B cell (primary cell): ENCODE results near the gene RNASEH1. TPM values are rescaled to one million over a fixed set of nuclear protein-coding genes. Genes with fewer than 3 reads are reported as not detected.

Experiments used
- ATAC-seq: fragments of 200-7000 bp; cut with Tn5 transposase; one replicate; pipeline ENCODE4 v1.10.0; 2021; ENCODE audit warnings: low read depth, mild to moderate bottlenecking, moderate number of reproducible peaks, moderate library complexity
- CTCF ChIA-PET: fragments of 350-600 bp; sonication (Branson Sonifier 250); formaldehyde crosslinking; loops from one replicate; lab custom pipeline; 2021; ENCODE audit warnings: antibody characterized with exemption, inconsistent platforms; lab: Charles Lee
- POLR2A ChIA-PET: fragments of 350-600 bp; sonication (Branson Sonifier 250); formaldehyde crosslinking; loops from one replicate; lab custom pipeline; 2021; ENCODE audit warnings: antibody characterized with exemption; lab: Charles Lee
- DNase-seq: peaks from one replicate; pipeline ENCODE4 v3.0.0; 2013
- H2AFZ ChIP-seq: 2 replicates; pipeline ENCODE4 v1.6.1; 2012; ENCODE audit warnings: mild to moderate bottlenecking, low read depth, low read length; ENCODE audit not compliant: insufficient read depth, poor library complexity, severe bottlenecking
- H3K27ac ChIP-seq, 2 donors: 1 replicate in 1 of 2; 2 replicates in 1 of 2; pipeline ENCODE4 v1.5.1; 2012 to 2013; ENCODE audit warnings: low read length in 2 of 2, mild to moderate bottlenecking in 2 of 2, moderate library complexity in 1 of 2
- H3K27me3 ChIP-seq, 4 experiments: fragments of 200-600 bp in 1 of 4; sonication (generic) in 1 of 4; replicated peaks in 1 of 4; 1 replicate in 2 of 4; 2 replicates in 2 of 4; pipeline versions ENCODE4 v1.6.1 to v1.7.0; 2013 to 2016; ENCODE audit warnings: low read length in 3 of 4, mild to moderate bottlenecking in 2 of 4, mixed read lengths in 1 of 4, moderate library complexity in 1 of 4; ENCODE audit not compliant: insufficient read depth in 4 of 4, control insufficient read depth in 3 of 4; ENCODE audit errors: control extremely low read depth in 1 of 4
- H3K36me3 ChIP-seq, 2 experiments: replicated peaks in 1 of 2; 1 replicate in 1 of 2; 2 replicates in 1 of 2; pipeline versions ENCODE4 v1.6.1 to v1.7.1; 2013; ENCODE audit warnings: low read length in 1 of 2; ENCODE audit not compliant: insufficient read depth in 2 of 2, control insufficient read depth in 1 of 2; ENCODE audit errors: control extremely low read depth in 1 of 2, extremely low read depth in 1 of 2
- H3K4me1 ChIP-seq, 2 donors: fragments of 200-600 bp in 1 of 2; sonication (generic) in 1 of 2; 1 replicate in 1 of 2; 2 replicates in 1 of 2; pipeline versions ENCODE4 v1.5.1 to v1.6.1; 2013 to 2017; ENCODE audit warnings: low read length in 2 of 2; ENCODE audit not compliant: control insufficient read depth in 2 of 2, insufficient read depth in 2 of 2
- H3K4me2 ChIP-seq: replicated peaks from 2 replicates; pipeline ENCODE3; 2012; ENCODE audit warnings: mild to moderate bottlenecking, low read depth, low read length; ENCODE audit not compliant: poor library complexity, severe bottlenecking
- H3K4me3 ChIP-seq, 5 experiments: fragments of 200-600 bp in 1 of 5; sonication (generic) in 1 of 5; 1 replicate in 3 of 5; 2 replicates in 2 of 5; pipeline versions ENCODE4 v1.5.1 to v1.7.0; 2011 to 2016; ENCODE audit warnings: low read length in 4 of 5, mild to moderate bottlenecking in 4 of 5, low read depth in 2 of 5, control low read depth in 1 of 5, moderate library complexity in 1 of 5; ENCODE audit not compliant: insufficient read depth in 1 of 5; ENCODE audit errors: control extremely low read depth in 1 of 5, extremely low read depth in 1 of 5
- H3K79me2 ChIP-seq: fragments of 200-600 bp; sonication (generic); one replicate; pipeline ENCODE4 v1.6.0; 2016; ENCODE audit warnings: low read length; ENCODE audit not compliant: control insufficient read depth, insufficient read depth
- H3K9ac ChIP-seq: fragments of 200-600 bp; sonication (generic); 2 replicates; pipeline ENCODE4 v1.6.1; 2017; ENCODE audit warnings: mild to moderate bottlenecking, low read length, moderate library complexity
- H3K9me3 ChIP-seq, 3 donors: one replicate each; pipeline versions ENCODE4 v1.6.1 to v1.7.1; 2013; ENCODE audit warnings: low read length in 2 of 3; ENCODE audit not compliant: control insufficient read depth in 2 of 3, insufficient read depth in 1 of 3; ENCODE audit errors: control extremely low read depth in 1 of 3
- H4K20me1 ChIP-seq: 2 replicates; pipeline ENCODE4 v1.6.0; 2012; ENCODE audit warnings: mild to moderate bottlenecking, low read length; ENCODE audit not compliant: insufficient read depth, control insufficient read depth, poor library complexity, severe bottlenecking
- H3K27ac Mint-ChIP-seq: one replicate; pipeline ENCODE4 v1.8.0; 2021; ENCODE audit warnings: mixed read lengths
- H3K27me3 Mint-ChIP-seq: one replicate; pipeline ENCODE4 v1.8.0; 2021; ENCODE audit warnings: mixed read lengths
- H3K4me1 Mint-ChIP-seq: one replicate; pipeline ENCODE4 v1.8.0; 2021; ENCODE audit warnings: mixed read lengths
- H3K4me3 Mint-ChIP-seq: one replicate; pipeline ENCODE4 v1.8.0; 2021; ENCODE audit warnings: mixed read lengths
- H3K9me3 Mint-ChIP-seq: one replicate; pipeline ENCODE4 v1.8.0; 2022; ENCODE audit warnings: mixed read lengths; ENCODE audit not compliant: insufficient read depth
- CTCF ChIP-seq: fragments of 200-600 bp; IDR thresholded peaks from one replicate; pipeline ENCODE4 v1.8.0; 2022; ENCODE audit warnings: antibody characterized with exemption, mild to moderate bottlenecking
- EZH2 ChIP-seq: IDR thresholded peaks from 2 replicates; pipeline ENCODE4 v1.6.1; 2012; ENCODE audit warnings: borderline replicate concordance, low read depth, mild to moderate bottlenecking, moderate library complexity, low read length; ENCODE audit not compliant: insufficient read depth, poor library complexity, severe bottlenecking
- WGBS: methylation state at CpG from one replicate; pipeline ENCODE4 v1.1.5; 2013; ENCODE audit warnings: missing lambda C conversion rate; ENCODE audit not compliant: insufficient coverage; 5-methylcytosine and 5-hydroxymethylcytosine counted together
- intact Hi-C: fragments of 100-400 bp; cut with micrococcal nuclease; formaldehyde crosslinking; loops from one replicate; pipeline ENCODE4 v1.10.0; 2022
- polyA plus RNA-seq: library from polyadenylated mRNA; depleted of rRNA; stranded (reverse); fragments of >200 nt; gene quantifications from 2 replicates; pipeline ENCODE4 v1.2.3, GENCODE V29; 2012
- total RNA-seq, 2 donors: library from RNA; stranded (reverse); fragments of 120-200 nt in 1 of 2; gene quantifications; 1 replicate in 1 of 2; 2 replicates in 1 of 2; pipeline versions ENCODE4 v1.2.3 to v1.2.4, GENCODE V29; 2013 to 2022

RNASEH1 gene
- total and polyA plus RNA-seq, 2 donors (not counting 1 experiment from before 2014, with no cell fraction given) = 7.2 to 25.1 TPM

- WGBS = 96% methylated on average over 6 of the region's 6 CpGs
Measured at GRCh38 chr2:3584076-3584475, 25.9 kb upstream of the RNASEH1 start.

More at GRCh38 chr2:3584076-3584475, 25.9 kb upstream of the RNASEH1 start:
- H3K36me3 ChIP-seq = peaks cover 24 to 45% of the 10 kb centered on the region in 2 experiments
- no peaks in the 10 kb centered on the region for H3K27me3 ChIP-seq
- no peak overlapping the region for H3K4me3 Mint-ChIP-seq
- DNase-seq = no peak
- H2AFZ ChIP-seq = no peak overlapping the region
- no peak for ATAC-seq
- H3K27ac Mint-ChIP-seq = no peak overlapping the region
- intact Hi-C loops = no loop called here
- peaks cover 4% of the 10 kb centered on the region for H3K4me1 Mint-ChIP-seq
- ChIA-PET POLR2A (no interaction called here), CTCF (no interaction called here)
- H3K9me3 ChIP-seq = no peaks in the 10 kb centered on the region
- no peak overlapping the region for H3K27ac ChIP-seq
- H3K9ac ChIP-seq = no peak overlapping the region
- H3K4me3 ChIP-seq = no peak overlapping the region
- H3K9me3 Mint-ChIP-seq = no peaks in the 10 kb centered on the region
- TF ChIP-seq EZH2 (no peak), CTCF (no peak)
- no peaks in the 10 kb centered on the region for H3K79me2 ChIP-seq
- peaks cover 27% of the 10 kb centered on the region for H4K20me1 ChIP-seq
- no peak overlapping the region for H3K4me2 ChIP-seq
- H3K27me3 Mint-ChIP-seq = no peaks in the 10 kb centered on the region
- no peaks in the 10 kb centered on the region for H3K4me1 ChIP-seq
